Measurements from ENCODE around the gene FEZ2.

DNA sequence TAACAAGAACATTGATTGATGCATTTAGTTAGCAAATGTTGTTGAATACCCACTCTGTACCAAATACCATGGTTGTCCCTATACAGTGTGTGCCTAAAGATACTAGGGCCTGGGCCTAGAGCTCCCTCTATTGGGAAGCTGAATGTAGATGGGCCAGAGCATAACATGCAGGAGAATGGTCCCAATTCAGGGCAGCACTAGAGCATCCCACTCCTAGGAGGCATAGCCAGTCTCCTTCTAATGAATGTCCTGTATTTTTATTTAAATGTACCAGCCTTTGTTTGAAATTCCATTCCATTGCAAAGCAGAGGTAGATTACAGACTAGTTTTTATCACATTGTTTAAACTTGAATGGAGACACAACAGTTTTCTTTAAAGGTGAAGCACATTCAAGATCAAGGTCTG is 90.6 kb downstream of the FEZ2 start:
- TF ChIP-seq, protein P1, sequence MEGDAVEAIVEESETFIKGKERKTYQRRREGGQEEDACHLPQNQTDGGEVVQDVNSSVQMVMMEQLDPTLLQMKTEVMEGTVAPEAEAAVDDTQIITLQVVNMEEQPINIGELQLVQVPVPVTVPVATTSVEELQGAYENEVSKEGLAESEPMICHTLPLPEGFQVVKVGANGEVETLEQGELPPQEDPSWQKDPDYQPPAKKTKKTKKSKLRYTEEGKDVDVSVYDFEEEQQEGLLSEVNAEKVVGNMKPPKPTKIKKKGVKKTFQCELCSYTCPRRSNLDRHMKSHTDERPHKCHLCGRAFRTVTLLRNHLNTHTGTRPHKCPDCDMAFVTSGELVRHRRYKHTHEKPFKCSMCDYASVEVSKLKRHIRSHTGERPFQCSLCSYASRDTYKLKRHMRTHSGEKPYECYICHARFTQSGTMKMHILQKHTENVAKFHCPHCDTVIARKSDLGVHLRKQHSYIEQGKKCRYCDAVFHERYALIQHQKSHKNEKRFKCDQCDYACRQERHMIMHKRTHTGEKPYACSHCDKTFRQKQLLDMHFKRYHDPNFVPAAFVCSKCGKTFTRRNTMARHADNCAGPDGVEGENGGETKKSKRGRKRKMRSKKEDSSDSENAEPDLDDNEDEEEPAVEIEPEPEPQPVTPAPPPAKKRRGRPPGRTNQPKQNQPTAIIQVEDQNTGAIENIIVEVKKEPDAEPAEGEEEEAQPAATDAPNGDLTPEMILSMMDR (IDR thresholded peaks at IDR 0.05): peak; percentile 43 to 67 (median 59)
- no peak for TF ChIP-seq POLR2A (IDR thresholded peaks at IDR 0.05)
- no peak for TF ChIP-seq EP300 (IDR thresholded peaks at IDR 0.05)

Measured in tibial nerve (tissue), 4 donors.